H9 (cell line): ENCODE data around the gene SLC4A5. TPM values are rescaled to one million over a fixed set of nuclear protein-coding genes. Genes with fewer than 3 reads are reported as not detected.

Experiments
- DNase-seq: peaks from one replicate; pipeline ENCODE4 v3.0.0-alpha.2; 2017
- H2AFZ ChIP-seq: one replicate; pipeline ENCODE4 v1.6.1; 2013; ENCODE audit warnings: mild to moderate bottlenecking, low read length, control low read depth, moderate library complexity
- H2AK5ac ChIP-seq: 2 replicates; pipeline ENCODE4 v1.6.1; 2013; ENCODE audit warnings: low read length, control low read depth, mixed read lengths; ENCODE audit not compliant: insufficient read length
- H2BK120ac ChIP-seq: one replicate; pipeline ENCODE4 v1.6.1; 2013; ENCODE audit warnings: low read depth, mild to moderate bottlenecking, low read length, control low read depth, inconsistent platforms; ENCODE audit not compliant: poor library complexity, severe bottlenecking
- H2BK12ac ChIP-seq: 2 replicates; pipeline ENCODE4 v1.6.1; 2013; ENCODE audit warnings: low read length, control low read depth, mixed read lengths, low read depth; ENCODE audit not compliant: insufficient read length
- H2BK15ac ChIP-seq: 2 replicates; pipeline ENCODE4 v1.6.1; 2013; ENCODE audit warnings: low read depth, low read length, control low read depth
- H2BK20ac ChIP-seq: one replicate; pipeline ENCODE4 v1.6.1; 2013; ENCODE audit warnings: low read depth, mild to moderate bottlenecking, low read length, control low read depth, inconsistent platforms; ENCODE audit not compliant: poor library complexity, severe bottlenecking
- H2BK5ac ChIP-seq: 2 replicates; pipeline ENCODE4 v1.6.1; 2013; ENCODE audit warnings: low read length, control low read depth, mixed read lengths; ENCODE audit not compliant: insufficient read length
- H3K14ac ChIP-seq: 2 replicates; pipeline ENCODE4 v1.6.1; 2013; ENCODE audit warnings: low read length, control low read depth; ENCODE audit not compliant: insufficient read depth
- H3K18ac ChIP-seq: 2 replicates; pipeline ENCODE4 v1.6.1; 2013; ENCODE audit warnings: low read depth, mild to moderate bottlenecking, mixed read lengths, low read length, control low read depth; ENCODE audit not compliant: insufficient read length
- H3K23ac ChIP-seq: 2 replicates; pipeline ENCODE4 v1.6.1; 2013; ENCODE audit warnings: low read length, control low read depth, mixed read lengths, low read depth; ENCODE audit not compliant: insufficient read length
- H3K23me2 ChIP-seq: 2 replicates; pipeline ENCODE4 v1.6.1; 2013; ENCODE audit warnings: low read depth, mild to moderate bottlenecking, mixed read lengths, low read length, control low read depth; ENCODE audit not compliant: insufficient read length, poor library complexity, severe bottlenecking
- H3K27ac ChIP-seq: 2 replicates; pipeline ENCODE4 v1.5.1; 2013; ENCODE audit warnings: low read length, control low read depth, mixed read lengths, low read depth; ENCODE audit not compliant: insufficient read length
- H3K27me3 ChIP-seq: 2 replicates; pipeline ENCODE4 v1.6.1; 2013; ENCODE audit warnings: low read length, control low read depth, inconsistent platforms; ENCODE audit not compliant: insufficient read depth
- H3K4ac ChIP-seq: 2 replicates; pipeline ENCODE4 v1.6.1; 2013; ENCODE audit warnings: low read depth, mild to moderate bottlenecking, control low read depth, inconsistent platforms, low read length, moderate library complexity
- H3K4me1 ChIP-seq: 2 replicates; pipeline ENCODE4 v1.6.1; 2013; ENCODE audit warnings: low read length, control low read depth, inconsistent platforms; ENCODE audit not compliant: insufficient read depth
- H3K4me2 ChIP-seq: 2 replicates; pipeline ENCODE4 v1.6.1; 2013; ENCODE audit warnings: low read length, control low read depth, mixed read lengths; ENCODE audit not compliant: insufficient read length, insufficient read depth
- H3K56ac ChIP-seq: 2 replicates; pipeline ENCODE4 v1.6.1; 2013; ENCODE audit warnings: low read depth, mild to moderate bottlenecking, mixed read lengths, low read length, control low read depth; ENCODE audit not compliant: insufficient read length
- H3K79me1 ChIP-seq: 2 replicates; pipeline ENCODE4 v1.6.1; 2013; ENCODE audit warnings: low read depth, mild to moderate bottlenecking, moderate library complexity, low read length, control low read depth, inconsistent platforms; ENCODE audit not compliant: insufficient read depth, poor library complexity, severe bottlenecking
- H3K79me2 ChIP-seq: 2 replicates; pipeline ENCODE4 v1.6.1; 2013; ENCODE audit warnings: low read length, control low read depth, inconsistent platforms; ENCODE audit not compliant: insufficient read depth
- H3K9ac ChIP-seq: 2 replicates; pipeline ENCODE4 v1.6.1; 2013; ENCODE audit warnings: low read length, control low read depth, mixed read lengths; ENCODE audit not compliant: insufficient read length; ENCODE audit errors: extremely low read depth
- H3K9me3 ChIP-seq: one replicate; pipeline ENCODE4 v1.6.1; 2013; ENCODE audit warnings: low read depth, low read length, inconsistent platforms; ENCODE audit not compliant: control insufficient read depth
- H3T11ph ChIP-seq: one replicate; pipeline ENCODE4 v1.6.1; 2013; ENCODE audit warnings: mild to moderate bottlenecking, low read length, control low read depth, inconsistent platforms
- H4K20me1 ChIP-seq: one replicate; pipeline ENCODE4 v1.6.1; 2013; ENCODE audit not compliant: control insufficient read depth, insufficient read length, insufficient read depth
- H4K5ac ChIP-seq: 2 replicates; pipeline ENCODE4 v1.6.1; 2013; ENCODE audit warnings: low read depth, mild to moderate bottlenecking, mixed read lengths, low read length, control low read depth; ENCODE audit not compliant: insufficient read length
- H4K8ac ChIP-seq: replicated peaks from 2 replicates; pipeline ENCODE4 v1.6.1; 2013; ENCODE audit warnings: low read length, control low read depth, mixed read lengths, low read depth; ENCODE audit not compliant: insufficient read length
- H4K91ac ChIP-seq: 2 replicates; pipeline ENCODE4 v1.6.1; 2013; ENCODE audit warnings: low read depth, mild to moderate bottlenecking, moderate library complexity, mixed read lengths, low read length, control low read depth; ENCODE audit not compliant: insufficient read length
- H3K27ac Mint-ChIP-seq, 3 experiments: 2 replicates in 2 of 3; 3 replicates in 1 of 3; pipeline ENCODE4 v1.8.0; 2020 to 2021; ENCODE audit warnings: mixed read lengths in 3 of 3, mild to moderate bottlenecking in 1 of 3, moderate library complexity in 1 of 3
- H3K27me3 Mint-ChIP-seq: 2 replicates; pipeline ENCODE4 v1.8.0; 2021; ENCODE audit warnings: low read depth, mild to moderate bottlenecking, moderate library complexity, mixed read lengths
- H3K36me3 Mint-ChIP-seq, 3 experiments: 2 replicates in 2 of 3; 3 replicates in 1 of 3; pipeline ENCODE4 v1.8.0; 2020 to 2021; ENCODE audit warnings: low read depth in 3 of 3, mixed read lengths in 3 of 3; ENCODE audit not compliant: insufficient read depth in 1 of 3
- H3K4me1 Mint-ChIP-seq, 2 experiments: 2 replicates each; pipeline ENCODE4 v1.8.0; 2020; ENCODE audit warnings: mixed read lengths in 2 of 2
- H3K4me3 Mint-ChIP-seq, 2 experiments: 2 replicates in 1 of 2; 3 replicates in 1 of 2; pipeline ENCODE4 v1.8.0; 2020 to 2021; ENCODE audit warnings: mild to moderate bottlenecking in 2 of 2, mixed read lengths in 2 of 2, moderate library complexity in 1 of 2
- H3K9me3 Mint-ChIP-seq, 2 experiments: 2 replicates in 1 of 2; 3 replicates in 1 of 2; pipeline ENCODE4 v1.8.0; 2020; ENCODE audit warnings: mild to moderate bottlenecking in 2 of 2, mixed read lengths in 2 of 2, moderate library complexity in 1 of 2
- WGBS: extraction: QIAGEN DNeasy Blood & Tissue Kit; methylation state at CpG from one replicate; pipeline ENCODE4 v1.1.7; 2013; ENCODE audit warnings: missing lambda C conversion rate, low lambda C conversion rate, mixed read lengths; ENCODE audit not compliant: insufficient read length; ENCODE audit errors: extremely low coverage; 5-methylcytosine and 5-hydroxymethylcytosine counted together
- total RNA-seq: library from RNA; stranded (reverse); gene quantifications from 2 replicates; pipeline ENCODE4 v1.2.1, GENCODE V29; 2021
- TF ChIP-seq, protein P1 (sequence below): fragments of 200-600 bp; sonication (generic); conservative IDR thresholded peaks from 3 replicates; pipeline ENCODE4 v1.8.0; 2021; ENCODE audit warnings: antibody characterized with exemption, mild to moderate bottlenecking

SLC4A5 gene
- total RNA-seq, 1 experiment from 2014 or later = 0.50 TPM

DNA sequence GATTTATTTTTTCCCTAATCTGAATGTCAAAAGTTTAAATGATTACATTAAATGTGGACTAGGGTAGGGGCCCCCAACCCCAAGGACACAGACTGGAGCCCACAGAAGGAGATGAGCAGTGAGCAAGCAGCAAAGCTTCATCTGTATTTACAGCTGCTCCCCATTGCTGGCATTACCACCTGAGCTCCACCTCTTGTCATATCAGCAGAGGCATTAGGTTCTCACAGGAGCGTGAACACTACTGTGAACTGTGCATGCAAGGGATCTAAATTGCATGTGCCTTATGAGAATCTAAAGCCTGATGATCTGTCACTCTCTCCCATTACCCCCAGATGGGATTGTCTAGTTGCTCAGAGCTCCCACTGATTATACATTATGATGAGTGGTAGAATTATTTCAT, 168.3 kb downstream of the SLC4A5 start:
- Mint-ChIP-seq H3K9me3 (peaks cover 4% of the 10 kb centered on the region in 2 experiments; a peak in 3 of 5 replicates), H3K4me1 (peaks cover 6 to 7% of the 10 kb centered on the region in 2 experiments), H3K4me3 (no peak overlapping the region), H3K36me3 (peaks cover 39 to 61% (median 40%) of the 10 kb centered on the region in 3 experiments), H3K27me3 (no peaks in the 10 kb centered on the region), H3K27ac (no peak overlapping the region)
- no peak overlapping the region for H3K56ac ChIP-seq
- H3K18ac ChIP-seq = no peak overlapping the region
- H3K4me2 ChIP-seq = no peak overlapping the region
- H4K5ac ChIP-seq = no peak overlapping the region
- no peak overlapping the region for H3K14ac ChIP-seq
- no peak overlapping the region for H2BK120ac ChIP-seq
- no peak overlapping the region for H3T11ph ChIP-seq
- H3K4ac ChIP-seq = no peak overlapping the region
- no peak overlapping the region for H2BK20ac ChIP-seq
- H2AFZ ChIP-seq = no peak overlapping the region
- H3K4me1 ChIP-seq = no peaks in the 10 kb centered on the region
- H3K9me3 ChIP-seq = no peaks in the 10 kb centered on the region
- DNase-seq = no peak
- no peaks in the 10 kb centered on the region for H4K20me1 ChIP-seq
- peaks cover 16% of the 10 kb centered on the region; the same call in 1 of the 2 replicates for H3K79me2 ChIP-seq
- no peak overlapping the region for H4K8ac ChIP-seq
- no peak overlapping the region for H3K23ac ChIP-seq
- H2BK5ac ChIP-seq = no peak overlapping the region
- H4K91ac ChIP-seq = no peak overlapping the region
- peaks cover 7% of the 10 kb centered on the region for H3K79me1 ChIP-seq
- no CpG with 5 or more reads among the region's 1 CpG for WGBS
- H3K27me3 ChIP-seq = no peaks in the 10 kb centered on the region
- no peak overlapping the region for H3K27ac ChIP-seq
- no peak overlapping the region for H3K9ac ChIP-seq
- H3K23me2 ChIP-seq = no peaks in the 10 kb centered on the region
- TF ChIP-seq, protein P1, sequence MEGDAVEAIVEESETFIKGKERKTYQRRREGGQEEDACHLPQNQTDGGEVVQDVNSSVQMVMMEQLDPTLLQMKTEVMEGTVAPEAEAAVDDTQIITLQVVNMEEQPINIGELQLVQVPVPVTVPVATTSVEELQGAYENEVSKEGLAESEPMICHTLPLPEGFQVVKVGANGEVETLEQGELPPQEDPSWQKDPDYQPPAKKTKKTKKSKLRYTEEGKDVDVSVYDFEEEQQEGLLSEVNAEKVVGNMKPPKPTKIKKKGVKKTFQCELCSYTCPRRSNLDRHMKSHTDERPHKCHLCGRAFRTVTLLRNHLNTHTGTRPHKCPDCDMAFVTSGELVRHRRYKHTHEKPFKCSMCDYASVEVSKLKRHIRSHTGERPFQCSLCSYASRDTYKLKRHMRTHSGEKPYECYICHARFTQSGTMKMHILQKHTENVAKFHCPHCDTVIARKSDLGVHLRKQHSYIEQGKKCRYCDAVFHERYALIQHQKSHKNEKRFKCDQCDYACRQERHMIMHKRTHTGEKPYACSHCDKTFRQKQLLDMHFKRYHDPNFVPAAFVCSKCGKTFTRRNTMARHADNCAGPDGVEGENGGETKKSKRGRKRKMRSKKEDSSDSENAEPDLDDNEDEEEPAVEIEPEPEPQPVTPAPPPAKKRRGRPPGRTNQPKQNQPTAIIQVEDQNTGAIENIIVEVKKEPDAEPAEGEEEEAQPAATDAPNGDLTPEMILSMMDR = no peak
- no peak overlapping the region for H2BK12ac ChIP-seq
- H2BK15ac ChIP-seq = no peak overlapping the region
- H2AK5ac ChIP-seq = no peak overlapping the region
